CD4-positive, alpha-beta T cell treated with Interferon alpha-2 for 1 hour (primary cell): ENCODE measurements around the gene IFI30.

Experiments used
- DNase-seq, 2 donors: peaks; one replicate each; pipeline ENCODE4 v3.0.0-alpha.2; 2020 to 2022

The IFI30 gene

GRCh38 chr19:18226956-18227780 is 53.6 kb downstream of the IFI30 start:
- DNase-seq = no peak
